HepG2 (cell line): Measurements from ENCODE around the gene GPR62. TPM values are rescaled to one million over a fixed set of nuclear protein-coding genes. Genes with fewer than 3 reads are reported as not detected.

Experiments
- EED ChIP-seq: sonication (generic); formaldehyde crosslinking; IDR thresholded peaks from 2 replicates; pipeline ENCODE4 v1.5.0; 2020; ENCODE audit warnings: mild to moderate bottlenecking, missing genetic modification reagents
- ELF3 ChIP-seq: IDR thresholded peaks from 2 replicates; pipeline ENCODE4 v1.6.1; 2016; ENCODE audit warnings: missing genetic modification reagents, missing compliant biosample characterization
- ELK4 ChIP-seq: sonication (generic); formaldehyde crosslinking; IDR thresholded peaks from 2 replicates; pipeline ENCODE4 v1.9.0; 2021; ENCODE audit warnings: missing genetic modification reagents, borderline replicate concordance
- FOXA1 ChIP-seq, 2 experiments: fragments of 450-650 bp in 1 of 2; sonication (generic) in 1 of 2; formaldehyde crosslinking in 1 of 2; IDR thresholded peaks; 2 replicates each; pipeline versions ENCODE4 v1.4.0 to v1.6.1; 2016 to 2020; ENCODE audit warnings: missing genetic modification reagents in 1 of 2
- GFI1 ChIP-seq: sonication (generic); formaldehyde crosslinking; IDR thresholded peaks from 2 replicates; pipeline ENCODE4 v1.5.0; 2020; ENCODE audit warnings: missing genetic modification reagents, mild to moderate bottlenecking, borderline replicate concordance
- HOXA9 ChIP-seq: sonication (generic); formaldehyde crosslinking; IDR thresholded peaks from 2 replicates; pipeline ENCODE4 v1.8.1; 2022; ENCODE audit warnings: missing genetic modification reagents, mild to moderate bottlenecking, moderate library complexity, borderline replicate concordance
- KDM4B ChIP-seq: sonication (generic); formaldehyde crosslinking; IDR thresholded peaks from 2 replicates; pipeline ENCODE4 v1.4.0; 2020; ENCODE audit warnings: missing genetic modification reagents
- KDM5B ChIP-seq: sonication (generic); formaldehyde crosslinking; IDR thresholded peaks from 2 replicates; pipeline ENCODE4 v1.4.0; 2020; ENCODE audit warnings: missing genetic modification reagents, mild to moderate bottlenecking, borderline replicate concordance
- KLF9 ChIP-seq: IDR thresholded peaks from 2 replicates; pipeline ENCODE4 v1.6.1; 2016; ENCODE audit warnings: low read depth
- MED13 ChIP-seq: sonication (generic); formaldehyde crosslinking; IDR thresholded peaks from 2 replicates; pipeline ENCODE4 v1.5.0; 2020; ENCODE audit warnings: missing genetic modification reagents
- RFX3 ChIP-seq: IDR thresholded peaks from 2 replicates; pipeline ENCODE4 v1.6.1; 2016; ENCODE audit warnings: missing biosample characterization, missing genetic modification reagents
- SAFB2 ChIP-seq: sonication (generic); formaldehyde crosslinking; IDR thresholded peaks from 2 replicates; pipeline ENCODE4 v1.5.1; 2020; ENCODE audit warnings: missing genetic modification reagents, low read depth, mild to moderate bottlenecking, borderline replicate concordance
- SMC3 ChIP-seq: IDR thresholded peaks from 2 replicates; pipeline ENCODE4 v1.6.1; 2011; ENCODE audit warnings: low read length, improper control_type of control experiment
- SRY ChIP-seq: sonication (generic); formaldehyde crosslinking; IDR thresholded peaks from 2 replicates; pipeline ENCODE4 v1.8.0; 2022; ENCODE audit warnings: mild to moderate bottlenecking, missing genetic modification reagents
- STAG1 ChIP-seq: sonication (generic); formaldehyde crosslinking; IDR thresholded peaks from 2 replicates; pipeline ENCODE4 v1.4.0; 2020; ENCODE audit warnings: missing genetic modification reagents
- XRCC5 ChIP-seq: fragments of 200-400 bp; formaldehyde crosslinking; optimal IDR thresholded peaks from 2 replicates; pipeline ENCODE3; 2017; ENCODE audit warnings: mild to moderate bottlenecking, low read length
- ZBTB2 ChIP-seq: sonication (generic); formaldehyde crosslinking; IDR thresholded peaks from 2 replicates; pipeline ENCODE4 v1.8.0; 2022; ENCODE audit warnings: low read depth, missing genetic modification reagents
- ZBTB44 ChIP-seq: sonication (generic); formaldehyde crosslinking; IDR thresholded peaks from 2 replicates; pipeline ENCODE4 v1.4.0; 2020; ENCODE audit warnings: missing genetic modification reagents
- ZNF616 ChIP-seq: sonication (generic); formaldehyde crosslinking; IDR thresholded peaks from 2 replicates; pipeline ENCODE4 v1.5.0; 2020; ENCODE audit warnings: low read depth, mild to moderate bottlenecking, missing genetic modification reagents
- ZSCAN5A ChIP-seq: sonication (generic); formaldehyde crosslinking; IDR thresholded peaks from 2 replicates; pipeline ENCODE4 v1.8.0; 2022; ENCODE audit warnings: mild to moderate bottlenecking, missing genetic modification reagents, borderline replicate concordance
- ZZZ3 ChIP-seq: sonication (generic); formaldehyde crosslinking; IDR thresholded peaks from 2 replicates; pipeline ENCODE4 v1.4.0; 2020; ENCODE audit warnings: missing genetic modification reagents, mild to moderate bottlenecking, borderline replicate concordance
- polyA plus RNA-seq, 8 experiments: library from polyadenylated mRNA; depleted of rRNA in 3 of 8; stranded (reverse) in 7 of 8; unstranded in 1 of 8; fragments of >200 nt; fragmentation: Illumina TruSeq in 4 of 8; extraction: Trizol in 4 of 8; gene quantifications; 2 replicates each; pipeline versions ENCODE4 v1.2.1 to v1.2.3, GENCODE V29; 2011 to 2016; ENCODE audit warnings: low read depth in 4 of 8, missing spikeins in 1 of 8, mixed read lengths in 1 of 8; ENCODE audit not compliant: insufficient read depth in 1 of 8
- total RNA-seq, 5 experiments: library from RNA; depleted of rRNA; stranded (reverse); fragments of >200 nt; fragmentation: Illumina TruSeq; extraction: Trizol; gene quantifications; 2 replicates each; pipeline ENCODE4 v1.2.3, GENCODE V29; 2016; ENCODE audit warnings: low read depth in 1 of 5

The GPR62 gene
- total and polyA plus RNA-seq, 2 of the 13 experiments (the other 11 are each of a cell fraction or from before 2014, with no cell fraction given): not detected

DNA sequence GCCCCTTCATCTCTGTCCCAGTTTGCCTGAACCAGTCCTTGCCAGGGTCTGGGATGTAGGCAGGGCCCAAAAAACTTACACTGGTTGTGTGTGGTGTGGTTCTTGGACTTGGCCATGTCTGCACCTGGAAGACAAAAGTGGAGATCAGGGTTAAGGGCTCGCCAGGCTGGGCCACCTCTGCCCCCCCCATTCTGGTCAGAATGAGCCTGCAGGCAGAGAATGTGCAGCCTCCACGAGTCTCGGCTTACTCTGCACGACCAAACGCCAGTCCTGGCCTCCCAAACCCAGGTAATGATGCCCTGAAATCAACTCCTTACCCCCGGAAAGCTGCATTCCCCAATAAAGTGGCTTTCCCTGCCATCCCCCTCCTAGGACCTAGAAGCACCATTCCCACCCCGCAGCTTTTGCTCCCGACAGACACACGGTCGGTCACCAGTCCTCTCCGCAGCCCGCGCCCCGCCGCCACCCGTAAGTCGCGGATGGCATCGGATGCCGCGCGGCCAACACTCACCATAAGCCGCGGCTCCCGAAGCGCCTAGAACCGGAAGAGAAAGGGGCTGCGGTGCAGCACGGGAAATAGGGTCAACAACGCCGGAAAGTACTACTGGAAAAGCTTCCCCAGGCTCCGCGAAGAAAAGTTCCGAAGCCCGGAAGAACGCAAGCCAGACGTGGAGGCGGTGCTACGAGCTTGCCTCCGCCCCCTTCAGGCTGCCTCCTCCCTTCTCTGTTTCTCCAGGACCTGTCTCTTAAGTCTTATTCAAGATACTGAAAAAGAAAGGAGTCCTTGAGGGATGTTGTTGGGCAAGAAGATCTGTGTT, 40.4 kb downstream of the GPR62 start, which contains the start of gene RPL29 (continued):
- TF ChIP-seq ZBTB44 (CRISPR knock-in tag) (no peak), RFX3 (CRISPR knock-in tag) (no peak), ELF3 (CRISPR knock-in tag) (peak; percentile 90), ZSCAN5A (CRISPR knock-in tag) (peak; percentile 86; the same call in 1 of the 2 replicates), GFI1 (CRISPR knock-in tag) (peak; percentile 82), SRY (CRISPR knock-in tag) (peak; percentile 81), FOXA1 (IDR thresholded peaks at IDR 0.05) (no peak), FOXA1 (CRISPR knock-in tag; IDR thresholded peaks at IDR 0.05) (peak; percentile 40), SMC3 (no peak), SAFB2 (CRISPR knock-in tag) (peak; percentile 41; the same call in 1 of the 2 replicates), ZZZ3 (CRISPR knock-in tag) (peak; percentile 100; the same call in 1 of the 2 replicates), HOXA9 (no peak), KDM4B (CRISPR knock-in tag) (peak; percentile 74; the same call in 1 of the 2 replicates), ZNF616 (CRISPR knock-in tag) (no peak), EED (CRISPR knock-in tag) (peak; percentile 45; the same call in 1 of the 2 replicates), KLF9 (peak; percentile 70; the same call in 1 of the 2 replicates), ELK4 (CRISPR knock-in tag) (no peak), XRCC5 (peak; percentile 94), KDM5B (CRISPR knock-in tag) (peak; percentile 77; the same call in 1 of the 2 replicates), ZBTB2 (CRISPR knock-in tag) (peak; percentile 83), MED13 (0 out of 2 replicates have a peak, but pooled peaks have one; percentile 67), STAG1 (CRISPR knock-in tag) (no peak)
